ENCODE results near the gene ZHX3.

ZHX3 gene

DNA sequence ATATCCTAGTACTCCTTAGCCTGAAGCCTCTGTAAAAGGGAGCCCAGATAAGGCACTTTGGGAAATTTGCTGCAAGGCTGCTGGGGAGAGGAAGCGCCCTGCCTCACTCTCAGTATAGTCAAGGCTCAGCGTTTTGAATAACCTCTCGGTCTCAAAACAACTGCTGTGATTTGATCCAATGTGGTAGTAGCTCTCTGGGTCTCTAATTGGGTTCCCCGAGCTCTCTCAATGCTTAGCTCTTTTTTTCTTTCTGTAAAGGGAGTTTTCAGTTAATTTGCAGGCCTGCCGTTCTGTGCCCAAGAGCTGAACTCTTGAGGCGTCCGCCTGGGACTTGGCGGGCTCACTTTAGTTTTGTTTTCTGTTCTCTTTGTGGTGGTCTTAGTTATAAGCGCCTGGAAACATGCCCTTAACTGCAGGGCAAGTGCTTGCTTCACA, 41.2 kb downstream of the ZHX3 start:
- no peak overlapping the region for H2AFZ ChIP-seq (ENCODE audit: low read length)
- H3K27me3 ChIP-seq (ENCODE audit: insufficient read depth, low read length, poor library complexity, severe bottlenecking): no peaks in the 10 kb centered on the region
- no peak for TF ChIP-seq EZH2phosphoT487 (IDR thresholded peaks at IDR 0.05; ENCODE audit: borderline replicate concordance)
- TF ChIP-seq, protein P1, sequence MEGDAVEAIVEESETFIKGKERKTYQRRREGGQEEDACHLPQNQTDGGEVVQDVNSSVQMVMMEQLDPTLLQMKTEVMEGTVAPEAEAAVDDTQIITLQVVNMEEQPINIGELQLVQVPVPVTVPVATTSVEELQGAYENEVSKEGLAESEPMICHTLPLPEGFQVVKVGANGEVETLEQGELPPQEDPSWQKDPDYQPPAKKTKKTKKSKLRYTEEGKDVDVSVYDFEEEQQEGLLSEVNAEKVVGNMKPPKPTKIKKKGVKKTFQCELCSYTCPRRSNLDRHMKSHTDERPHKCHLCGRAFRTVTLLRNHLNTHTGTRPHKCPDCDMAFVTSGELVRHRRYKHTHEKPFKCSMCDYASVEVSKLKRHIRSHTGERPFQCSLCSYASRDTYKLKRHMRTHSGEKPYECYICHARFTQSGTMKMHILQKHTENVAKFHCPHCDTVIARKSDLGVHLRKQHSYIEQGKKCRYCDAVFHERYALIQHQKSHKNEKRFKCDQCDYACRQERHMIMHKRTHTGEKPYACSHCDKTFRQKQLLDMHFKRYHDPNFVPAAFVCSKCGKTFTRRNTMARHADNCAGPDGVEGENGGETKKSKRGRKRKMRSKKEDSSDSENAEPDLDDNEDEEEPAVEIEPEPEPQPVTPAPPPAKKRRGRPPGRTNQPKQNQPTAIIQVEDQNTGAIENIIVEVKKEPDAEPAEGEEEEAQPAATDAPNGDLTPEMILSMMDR (conservative IDR thresholded peaks at IDR 0.05; ENCODE audit: low read length): no peak
- no peaks in the 10 kb centered on the region for H3F3A ChIP-seq (ENCODE audit: low read depth)
- H3K36me3 ChIP-seq (ENCODE audit: insufficient read depth, low read length): no peaks in the 10 kb centered on the region
- H3K4me1 ChIP-seq (ENCODE audit: insufficient read depth, low read length, poor library complexity, severe bottlenecking): no peaks in the 10 kb centered on the region
- H4K20me1 ChIP-seq (ENCODE audit: insufficient read depth, low read length, poor library complexity, severe bottlenecking): no peaks in the 10 kb centered on the region
- H3K4me3 ChIP-seq (ENCODE audit: low read length, poor library complexity, severe bottlenecking): no peak overlapping the region
- 0 out of 2 replicates have a peak, but pooled peaks cover 5% of the 10 kb centered on the region for H3K79me2 ChIP-seq (ENCODE audit: insufficient read depth, low read length)
- H3K4me2 ChIP-seq (ENCODE audit: low read depth, low read length, poor library complexity, severe bottlenecking): no peak overlapping the region
- no peaks in the 10 kb centered on the region for H3K9me3 ChIP-seq (ENCODE audit: insufficient read depth, low read depth, low read length)
- H3K9me2 ChIP-seq (replicated peaks; ENCODE audit: low read depth, low read length): no peaks in the 10 kb centered on the region
- H3K9ac ChIP-seq (ENCODE audit: low read depth, low read length, poor library complexity, severe bottlenecking): no peak overlapping the region

DNA sequence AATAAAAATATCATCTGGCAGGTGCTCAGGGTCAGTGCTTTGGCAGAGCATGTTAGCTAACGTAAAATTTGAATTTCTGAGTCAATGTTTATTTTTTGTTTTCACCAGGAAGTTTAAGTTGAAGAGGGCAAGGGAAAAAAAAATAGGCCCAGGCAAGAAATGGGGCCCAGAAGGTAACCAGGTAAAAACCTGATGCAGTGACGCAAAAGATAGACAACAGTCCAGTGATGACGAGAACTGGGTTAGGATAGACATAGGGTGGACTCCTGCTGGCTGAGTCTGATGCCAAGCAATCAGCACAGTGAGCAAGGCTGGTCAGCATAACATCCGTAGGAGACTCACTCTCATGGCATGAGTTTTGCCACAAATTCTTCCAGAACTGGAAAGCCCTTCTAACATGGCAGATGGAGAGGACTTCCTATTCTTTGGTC, 42.2 kb downstream of the ZHX3 start:
- H3K9me2 ChIP-seq (replicated peaks; ENCODE audit: low read depth, low read length): no peaks in the 10 kb centered on the region

DNA sequence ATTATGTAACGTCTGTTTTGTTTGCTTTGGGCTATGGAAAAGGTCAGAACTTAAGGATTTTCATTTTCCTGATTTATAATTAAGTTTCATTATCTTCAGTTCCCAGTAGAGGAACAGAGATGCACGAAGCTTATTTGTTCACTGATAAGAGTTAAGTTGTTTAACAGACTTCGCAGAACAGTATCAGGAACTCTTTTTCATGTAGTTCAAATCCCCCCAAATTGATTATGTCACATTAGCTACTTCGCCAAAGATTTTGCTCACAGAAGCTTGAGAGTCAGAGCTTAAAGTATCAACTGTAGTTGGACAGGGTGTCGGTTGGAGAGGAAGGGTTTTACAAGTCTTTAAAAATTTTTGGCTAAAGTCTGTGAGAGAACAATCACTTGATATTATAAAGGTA, 43.4 kb downstream of the ZHX3 start:
- Histone ChIP-seq H2AFZ (ENCODE audit: low read length) (no peak overlapping the region), H3K4me2 (ENCODE audit: low read depth, low read length, poor library complexity, severe bottlenecking) (no peak overlapping the region), H3K4me1 (ENCODE audit: insufficient read depth, low read length, poor library complexity, severe bottlenecking) (no peaks in the 10 kb centered on the region), H3K27me3 (ENCODE audit: insufficient read depth, low read length, poor library complexity, severe bottlenecking) (no peaks in the 10 kb centered on the region), H3K9me3 (ENCODE audit: insufficient read depth, low read depth, low read length) (no peaks in the 10 kb centered on the region), H3F3A (ENCODE audit: low read depth) (no peaks in the 10 kb centered on the region), H4K20me1 (ENCODE audit: insufficient read depth, low read length, poor library complexity, severe bottlenecking) (no peaks in the 10 kb centered on the region), H3K9ac (ENCODE audit: low read depth, low read length, poor library complexity, severe bottlenecking) (no peak overlapping the region), H3K36me3 (ENCODE audit: insufficient read depth, low read length) (no peaks in the 10 kb centered on the region), H3K79me2 (ENCODE audit: insufficient read depth, low read length) (0 out of 2 replicates have a peak, but pooled peaks cover 3% of the 10 kb centered on the region), H3K4me3 (ENCODE audit: low read length, poor library complexity, severe bottlenecking) (no peak overlapping the region), H3K9me2 (replicated peaks; ENCODE audit: low read depth, low read length) (no peaks in the 10 kb centered on the region)
- TF ChIP-seq EZH2phosphoT487 (IDR thresholded peaks at IDR 0.05; ENCODE audit: borderline replicate concordance): no peak
- TF ChIP-seq, protein P1 (conservative IDR thresholded peaks at IDR 0.05; ENCODE audit: low read length): no peak

More for the DNA sequence above, 42.2 kb downstream of the ZHX3 start:
- Histone ChIP-seq H3K4me3 (ENCODE audit: low read length, poor library complexity, severe bottlenecking) (no peak overlapping the region), H3K36me3 (ENCODE audit: insufficient read depth, low read length) (no peaks in the 10 kb centered on the region), H3K4me1 (ENCODE audit: insufficient read depth, low read length, poor library complexity, severe bottlenecking) (no peaks in the 10 kb centered on the region), H3K9me3 (ENCODE audit: insufficient read depth, low read depth, low read length) (no peaks in the 10 kb centered on the region), H2AFZ (ENCODE audit: low read length) (no peak overlapping the region), H3K9ac (ENCODE audit: low read depth, low read length, poor library complexity, severe bottlenecking) (no peak overlapping the region), H4K20me1 (ENCODE audit: insufficient read depth, low read length, poor library complexity, severe bottlenecking) (no peaks in the 10 kb centered on the region), H3K79me2 (ENCODE audit: insufficient read depth, low read length) (0 out of 2 replicates have a peak, but pooled peaks cover 5% of the 10 kb centered on the region), H3K4me2 (ENCODE audit: low read depth, low read length, poor library complexity, severe bottlenecking) (no peak overlapping the region), H3F3A (ENCODE audit: low read depth) (no peaks in the 10 kb centered on the region), H3K27me3 (ENCODE audit: insufficient read depth, low read length, poor library complexity, severe bottlenecking) (no peaks in the 10 kb centered on the region)
- TF ChIP-seq, protein P1 (conservative IDR thresholded peaks at IDR 0.05; ENCODE audit: low read length): no peak
- no peak for TF ChIP-seq EZH2phosphoT487 (IDR thresholded peaks at IDR 0.05; ENCODE audit: borderline replicate concordance)
